Muscle layer of colon (tissue), 2 donors: ENCODE data around the gene KDM4C.

Experiments
- H3K27ac ChIP-seq: one replicate; pipeline ENCODE4 v1.7.0; 2013; ENCODE audit warnings: low read depth, mild to moderate bottlenecking, low read length, moderate library complexity
- H3K27me3 ChIP-seq, 2 donors: one replicate each; pipeline ENCODE4 v1.7.0; 2013; ENCODE audit warnings: low read length in 2 of 2, mild to moderate bottlenecking in 2 of 2; ENCODE audit not compliant: insufficient read depth in 2 of 2, control insufficient read depth in 1 of 2
- H3K36me3 ChIP-seq: one replicate; pipeline ENCODE4 v1.7.0; 2013; ENCODE audit warnings: mild to moderate bottlenecking, low read length; ENCODE audit not compliant: insufficient read depth
- H3K4me1 ChIP-seq: one replicate; pipeline ENCODE4 v1.7.0; 2013; ENCODE audit warnings: mild to moderate bottlenecking, low read length; ENCODE audit not compliant: insufficient read depth
- H3K4me3 ChIP-seq, 2 donors: one replicate each; pipeline ENCODE4 v1.7.0; 2013; ENCODE audit warnings: low read length in 2 of 2, low read depth in 1 of 2, mild to moderate bottlenecking in 1 of 2, moderate library complexity in 1 of 2
- H3K9ac ChIP-seq: one replicate; pipeline ENCODE4 v1.7.0; 2013; ENCODE audit warnings: low read length
- H3K9me3 ChIP-seq: one replicate; pipeline ENCODE4 v1.7.0; 2013; ENCODE audit warnings: mild to moderate bottlenecking, low read length
- donor health status: abdominal sarcoma.
- donor health status: Adenocarcinoma of cecum.

KDM4C gene

GRCh38 chr9:7149258-7149657 is 391.5 kb downstream of the KDM4C start:
- H3K27ac ChIP-seq = no peak overlapping the region
- no peak overlapping the region for H3K4me3 ChIP-seq
- H3K27me3 ChIP-seq = no peaks in the 10 kb centered on the region
- H3K9me3 ChIP-seq = no peaks in the 10 kb centered on the region
- H3K36me3 ChIP-seq = no peaks in the 10 kb centered on the region
- no peak overlapping the region for H3K9ac ChIP-seq
- peaks cover 24% of the 10 kb centered on the region for H3K4me1 ChIP-seq

- H3K4me1 ChIP-seq = peaks cover 17% of the 10 kb centered on the region
- no peaks in the 10 kb centered on the region for H3K27me3 ChIP-seq
- no peak overlapping the region for H3K9ac ChIP-seq
- no peak overlapping the region for H3K4me3 ChIP-seq
- H3K27ac ChIP-seq = no peak overlapping the region
- no peaks in the 10 kb centered on the region for H3K36me3 ChIP-seq
- H3K9me3 ChIP-seq = no peaks in the 10 kb centered on the region
Measured at GRCh38 chr9:7150153-7150890, 392.5 kb downstream of the KDM4C start.

- Histone ChIP-seq H3K9ac (no peak overlapping the region), H3K9me3 (no peaks in the 10 kb centered on the region), H3K27me3 (no peaks in the 10 kb centered on the region), H3K27ac (no peak overlapping the region), H3K4me1 (no peaks in the 10 kb centered on the region), H3K4me3 (no peak overlapping the region), H3K36me3 (no peaks in the 10 kb centered on the region)
Measured at GRCh38 chr9:7153134-7153533, 395.4 kb downstream of the KDM4C start.

- no peaks in the 10 kb centered on the region for H3K4me1 ChIP-seq
- H3K9ac ChIP-seq = no peak overlapping the region
- H3K36me3 ChIP-seq = no peaks in the 10 kb centered on the region
- no peak overlapping the region for H3K27ac ChIP-seq
- H3K4me3 ChIP-seq = no peak overlapping the region
- no peaks in the 10 kb centered on the region for H3K27me3 ChIP-seq
- no peaks in the 10 kb centered on the region for H3K9me3 ChIP-seq
Measured at GRCh38 chr9:7153566-7153965, 395.8 kb downstream of the KDM4C start.

- Histone ChIP-seq H3K9me3 (no peaks in the 10 kb centered on the region), H3K4me1 (no peaks in the 10 kb centered on the region), H3K27ac (no peak overlapping the region), H3K4me3 (no peak overlapping the region), H3K9ac (no peak overlapping the region), H3K27me3 (no peaks in the 10 kb centered on the region), H3K36me3 (no peaks in the 10 kb centered on the region)
Measured at GRCh38 chr9:7154003-7154619, 396.3 kb downstream of the KDM4C start.

- Histone ChIP-seq H3K4me3 (no peak overlapping the region), H3K27ac (no peak overlapping the region), H3K36me3 (no peaks in the 10 kb centered on the region), H3K27me3 (no peaks in the 10 kb centered on the region), H3K4me1 (no peaks in the 10 kb centered on the region), H3K9ac (no peak overlapping the region), H3K9me3 (no peaks in the 10 kb centered on the region)
Measured at GRCh38 chr9:7154650-7155049, 396.9 kb downstream of the KDM4C start.

- no peaks in the 10 kb centered on the region for H3K27me3 ChIP-seq
- H3K36me3 ChIP-seq = peaks cover 10% of the 10 kb centered on the region
- H3K27ac ChIP-seq = no peak overlapping the region
- no peaks in the 10 kb centered on the region for H3K4me1 ChIP-seq
- no peaks in the 10 kb centered on the region for H3K9me3 ChIP-seq
- H3K9ac ChIP-seq = no peak overlapping the region
- no peak overlapping the region for H3K4me3 ChIP-seq
Measured at GRCh38 chr9:7161469-7161868, 403.7 kb downstream of the KDM4C start.

- Histone ChIP-seq H3K4me1 (no peaks in the 10 kb centered on the region), H3K9me3 (no peaks in the 10 kb centered on the region), H3K27ac (no peak overlapping the region), H3K4me3 (no peak overlapping the region), H3K36me3 (peaks cover 10% of the 10 kb centered on the region), H3K27me3 (no peaks in the 10 kb centered on the region), H3K9ac (no peak overlapping the region)
Measured at GRCh38 chr9:7163932-7164331, 406.2 kb downstream of the KDM4C start.

- Histone ChIP-seq H3K4me3 (no peak overlapping the region), H3K27ac (no peak overlapping the region), H3K27me3 (no peaks in the 10 kb centered on the region)
Measured at GRCh38 chr9:7164440-7165330, 406.9 kb downstream of the KDM4C start.

GRCh38 chr9:7165331-7165975 is 407.7 kb downstream of the KDM4C start:
- H3K27ac ChIP-seq = no peak overlapping the region
- no peak overlapping the region for H3K9ac ChIP-seq

More at GRCh38 chr9:7164440-7165330, 406.9 kb downstream of the KDM4C start:
- peaks cover 10% of the 10 kb centered on the region for H3K36me3 ChIP-seq
- no peaks in the 10 kb centered on the region for H3K9me3 ChIP-seq
- peaks cover 2% of the 10 kb centered on the region for H3K4me1 ChIP-seq
- H3K9ac ChIP-seq = no peak overlapping the region

GRCh38 chr9:7166074-7166473 is 408.3 kb downstream of the KDM4C start:
- Histone ChIP-seq H3K36me3 (peaks cover 10% of the 10 kb centered on the region), H3K9me3 (no peaks in the 10 kb centered on the region), H3K9ac (no peak overlapping the region)

More at GRCh38 chr9:7165331-7165975, 407.7 kb downstream of the KDM4C start:
- Histone ChIP-seq H3K27me3 (no peaks in the 10 kb centered on the region), H3K9me3 (no peaks in the 10 kb centered on the region), H3K4me3 (no peak overlapping the region), H3K36me3 (peaks cover 10% of the 10 kb centered on the region), H3K4me1 (peaks cover 6% of the 10 kb centered on the region)

More at GRCh38 chr9:7166074-7166473, 408.3 kb downstream of the KDM4C start:
- no peak overlapping the region for H3K4me3 ChIP-seq
- H3K27ac ChIP-seq = no peak overlapping the region
- peaks cover 6% of the 10 kb centered on the region for H3K4me1 ChIP-seq
- no peaks in the 10 kb centered on the region for H3K27me3 ChIP-seq
